Chondrocyte (in vitro differentiated cells): ENCODE results near the gene VRK2. TPM values are rescaled to one million over a fixed set of nuclear protein-coding genes. Genes with fewer than 3 reads are reported as not detected.
"Not testable (repeated sequence)": the region's sequence is repeated elsewhere in the genome, so short reads cannot be mapped to it uniquely, and the experiment has no call there.

Experiments
- DNase-seq: peaks from one replicate; pipeline ENCODE4 v3.0.0; 2021; ENCODE audit warnings: mixed read lengths, low spot score
- H3K27ac Mint-ChIP-seq: one replicate; pipeline ENCODE4 v1.8.0; 2021; ENCODE audit warnings: mild to moderate bottlenecking, moderate library complexity, mixed read lengths; ENCODE audit not compliant: unreplicated experiment
- H3K27me3 Mint-ChIP-seq: 2 replicates; pipeline ENCODE4 v1.8.0; 2021; ENCODE audit warnings: low read depth, mixed read lengths
- H3K36me3 Mint-ChIP-seq: 2 replicates; pipeline ENCODE4 v1.8.0; 2021; ENCODE audit warnings: low read depth, mixed read lengths
- H3K4me1 Mint-ChIP-seq: 2 replicates; pipeline ENCODE4 v1.8.0; 2021; ENCODE audit warnings: low read depth, mild to moderate bottlenecking, mixed read lengths
- H3K4me3 Mint-ChIP-seq: one replicate; pipeline ENCODE4 v1.8.0; 2021; ENCODE audit warnings: mild to moderate bottlenecking, moderate library complexity, mixed read lengths; ENCODE audit not compliant: unreplicated experiment
- H3K9me3 Mint-ChIP-seq: 2 replicates; pipeline ENCODE4 v1.8.0; 2021; ENCODE audit warnings: low read depth, mixed read lengths
- CTCF ChIP-seq: fragments of 200-600 bp; sonication (generic); IDR thresholded peaks from 2 replicates; pipeline ENCODE4 v1.5.0; 2021; ENCODE audit warnings: antibody characterized with exemption, mild to moderate bottlenecking, moderate library complexity
- total RNA-seq: library from RNA; stranded (reverse); gene quantifications from 3 replicates; pipeline ENCODE4 v1.2.1, GENCODE V29; 2021

VRK2 gene
- total RNA-seq, 1 donor from 2014 or later = 19.3 TPM

- no peak for TF ChIP-seq CTCF
- Mint-ChIP-seq H3K36me3 (peaks cover 9% of the 10 kb centered on the region), H3K9me3 (peaks cover 18% of the 10 kb centered on the region), H3K4me3 (no peak overlapping the region), H3K4me1 (no peaks in the 10 kb centered on the region), H3K27ac (no peak overlapping the region), H3K27me3 (no peaks in the 10 kb centered on the region)
- no peak for DNase-seq
Observed at GRCh38 chr2:58180635-58181034, 134.0 kb downstream of the VRK2 start.

GRCh38 chr2:58182527-58182926 is 135.9 kb downstream of the VRK2 start:
- no peak for DNase-seq
- no peaks in the 10 kb centered on the region for H3K4me1 Mint-ChIP-seq
- peaks cover 15% of the 10 kb centered on the region for H3K9me3 Mint-ChIP-seq
- H3K4me3 Mint-ChIP-seq = no peak overlapping the region
- H3K36me3 Mint-ChIP-seq = peaks cover 10% of the 10 kb centered on the region
- no peak for TF ChIP-seq CTCF
- no peaks in the 10 kb centered on the region for H3K27me3 Mint-ChIP-seq
- H3K27ac Mint-ChIP-seq = no peak overlapping the region

GRCh38 chr2:58186501-58186900 is 139.9 kb downstream of the VRK2 start:
- no peak for TF ChIP-seq CTCF
- no peaks in the 10 kb centered on the region for H3K9me3 Mint-ChIP-seq
- H3K4me3 Mint-ChIP-seq = no peak overlapping the region
- no peak overlapping the region for H3K27ac Mint-ChIP-seq
- no peaks in the 10 kb centered on the region for H3K4me1 Mint-ChIP-seq
- DNase-seq = no peak
- no peaks in the 10 kb centered on the region for H3K27me3 Mint-ChIP-seq
- H3K36me3 Mint-ChIP-seq = peaks cover 5% of the 10 kb centered on the region

- H3K27ac Mint-ChIP-seq, H3K4me3 Mint-ChIP-seq, DNase-seq, H3K27me3 Mint-ChIP-seq, H3K36me3 Mint-ChIP-seq, H3K9me3 Mint-ChIP-seq, H3K4me1 Mint-ChIP-seq: not testable (repeated sequence)
Observed at GRCh38 chr2:58187022-58187421, 140.4 kb downstream of the VRK2 start.

GRCh38 chr2:58194458-58194857 is 147.9 kb downstream of the VRK2 start:
- Mint-ChIP-seq H3K9me3 (no peaks in the 10 kb centered on the region), H3K27me3 (no peaks in the 10 kb centered on the region), H3K4me1 (no peaks in the 10 kb centered on the region), H3K27ac (no peak overlapping the region), H3K4me3 (no peak overlapping the region), H3K36me3 (peaks cover 2% of the 10 kb centered on the region)
- TF ChIP-seq CTCF = no peak
- DNase-seq = no peak

- Mint-ChIP-seq H3K9me3 (no peaks in the 10 kb centered on the region), H3K27ac (no peak overlapping the region), H3K4me3 (no peak overlapping the region), H3K27me3 (no peaks in the 10 kb centered on the region), H3K4me1 (no peaks in the 10 kb centered on the region), H3K36me3 (peaks cover 2% of the 10 kb centered on the region)
- no peak for DNase-seq
- no peak for TF ChIP-seq CTCF
Observed at GRCh38 chr2:58195662-58196061, 149.1 kb downstream of the VRK2 start.
